Sigmoid colon (tissue), 4 donors: ENCODE results near the gene MMP2.

Experiments
- EP300 ChIP-seq, 4 donors: sonication (generic); formaldehyde crosslinking; IDR thresholded peaks; one replicate each; pipeline ENCODE4 v1.6.1; 2017; ENCODE audit warnings: antibody characterized with exemption in 4 of 4
- TF ChIP-seq, protein P1 (sequence below), 4 experiments: fragments of 450-650 bp in 3 of 4; fragments of 200-600 bp in 1 of 4; IDR thresholded peaks; one replicate each; pipeline ENCODE4 v1.5.1; 2016 to 2019; ENCODE audit warnings: antibody characterized with exemption in 4 of 4, mild to moderate bottlenecking in 3 of 4, moderate library complexity in 2 of 4

DNA sequence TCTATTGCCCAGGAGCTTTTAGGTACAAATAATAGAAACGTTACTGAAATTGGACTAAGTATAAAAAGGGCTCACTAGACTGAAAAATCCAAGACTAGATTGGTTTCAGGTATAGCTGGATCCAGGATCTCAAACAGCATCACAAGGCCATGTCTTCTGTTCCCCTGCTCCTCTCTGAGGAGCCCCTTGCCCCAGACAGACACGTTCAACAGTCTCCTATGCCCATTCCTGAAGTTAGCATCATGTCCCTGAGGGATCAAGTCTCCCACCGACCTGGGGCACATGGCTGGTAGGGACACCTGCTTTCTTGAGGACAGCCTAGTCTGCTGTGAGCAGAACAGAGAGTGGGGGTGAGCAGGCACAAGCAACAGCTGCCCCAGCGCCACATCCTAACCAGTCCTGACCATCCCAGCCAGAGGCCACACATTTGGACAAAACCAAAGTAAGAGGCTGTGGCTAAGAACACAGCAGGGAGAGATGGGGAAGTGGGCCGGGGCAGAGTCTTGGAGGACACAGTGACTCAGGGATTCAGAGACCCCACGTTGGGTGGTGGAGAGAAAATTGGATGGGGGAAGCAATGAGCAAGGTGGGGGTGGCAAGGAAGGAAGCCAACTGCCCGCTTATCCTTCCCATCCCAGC lies 10.5 kb upstream of the MMP2 start:
- TF ChIP-seq, protein P1, sequence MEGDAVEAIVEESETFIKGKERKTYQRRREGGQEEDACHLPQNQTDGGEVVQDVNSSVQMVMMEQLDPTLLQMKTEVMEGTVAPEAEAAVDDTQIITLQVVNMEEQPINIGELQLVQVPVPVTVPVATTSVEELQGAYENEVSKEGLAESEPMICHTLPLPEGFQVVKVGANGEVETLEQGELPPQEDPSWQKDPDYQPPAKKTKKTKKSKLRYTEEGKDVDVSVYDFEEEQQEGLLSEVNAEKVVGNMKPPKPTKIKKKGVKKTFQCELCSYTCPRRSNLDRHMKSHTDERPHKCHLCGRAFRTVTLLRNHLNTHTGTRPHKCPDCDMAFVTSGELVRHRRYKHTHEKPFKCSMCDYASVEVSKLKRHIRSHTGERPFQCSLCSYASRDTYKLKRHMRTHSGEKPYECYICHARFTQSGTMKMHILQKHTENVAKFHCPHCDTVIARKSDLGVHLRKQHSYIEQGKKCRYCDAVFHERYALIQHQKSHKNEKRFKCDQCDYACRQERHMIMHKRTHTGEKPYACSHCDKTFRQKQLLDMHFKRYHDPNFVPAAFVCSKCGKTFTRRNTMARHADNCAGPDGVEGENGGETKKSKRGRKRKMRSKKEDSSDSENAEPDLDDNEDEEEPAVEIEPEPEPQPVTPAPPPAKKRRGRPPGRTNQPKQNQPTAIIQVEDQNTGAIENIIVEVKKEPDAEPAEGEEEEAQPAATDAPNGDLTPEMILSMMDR (IDR thresholded peaks at IDR 0.05), result no peak
- no peak for TF ChIP-seq EP300 (IDR thresholded peaks at IDR 0.05)
